Inferior parietal cortex (tissue), 1 donor: ENCODE data around the gene GNAL.
"Not testable (repeated sequence)": the region's sequence is repeated elsewhere in the genome, so short reads cannot be mapped to it uniquely, and the experiment has no call there.

Experiments
- DNase-seq: peaks from one replicate; pipeline ENCODE4 v3.0.0-alpha.2; 2016; ENCODE audit errors: extremely low spot score

GNAL gene

DNA sequence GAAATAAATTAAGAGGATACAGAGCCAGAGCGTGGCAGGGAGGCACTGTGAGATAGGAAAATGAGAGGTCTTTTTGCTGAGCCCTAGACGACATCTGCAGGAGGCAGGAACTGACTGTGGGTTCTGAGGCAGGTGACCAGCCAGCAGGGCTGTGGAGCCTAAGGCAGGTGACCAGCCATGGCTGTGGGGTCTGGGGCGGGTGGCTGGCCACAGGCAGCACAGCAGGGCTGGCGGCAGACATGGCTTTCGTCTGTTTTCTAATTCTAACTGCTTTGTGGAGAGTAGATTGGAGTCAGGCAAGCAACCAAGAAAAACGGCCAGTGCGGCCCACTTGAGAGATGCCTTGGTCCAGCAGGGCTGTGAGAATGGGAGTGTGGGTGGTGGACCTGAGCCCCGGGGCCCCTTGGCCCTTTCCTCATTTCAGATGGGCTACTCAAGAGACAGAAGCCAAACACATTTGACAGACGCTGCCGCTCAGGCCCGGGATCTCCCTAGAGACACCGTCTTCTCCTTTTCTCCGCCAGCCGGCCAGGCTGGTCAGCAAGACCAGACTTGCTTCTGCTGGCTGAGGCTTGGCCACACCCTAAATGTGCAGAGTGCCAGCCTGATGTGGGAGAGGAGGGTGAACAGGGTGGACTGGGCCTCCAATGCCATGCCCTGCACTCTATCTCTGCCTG is 19.7 kb upstream of the GNAL start:
- DNase-seq: no peak

DNA sequence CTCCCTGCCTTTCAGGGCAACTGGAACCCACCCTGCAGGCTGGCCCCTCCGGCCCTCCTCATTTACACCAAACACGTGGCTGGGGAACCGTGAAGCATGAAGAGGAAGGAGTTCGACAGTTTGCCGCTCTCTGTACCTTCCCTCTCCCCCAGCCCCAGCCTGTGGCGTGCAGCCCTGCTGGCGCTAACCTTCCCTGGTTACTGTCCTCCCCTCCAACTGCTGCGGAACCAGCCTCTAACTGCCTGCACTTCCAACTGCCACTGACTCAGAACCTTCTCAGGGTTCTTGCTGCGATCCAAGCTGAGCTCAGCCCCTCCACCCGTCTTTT is 19.2 kb upstream of the GNAL start:
- no peak for DNase-seq

DNA sequence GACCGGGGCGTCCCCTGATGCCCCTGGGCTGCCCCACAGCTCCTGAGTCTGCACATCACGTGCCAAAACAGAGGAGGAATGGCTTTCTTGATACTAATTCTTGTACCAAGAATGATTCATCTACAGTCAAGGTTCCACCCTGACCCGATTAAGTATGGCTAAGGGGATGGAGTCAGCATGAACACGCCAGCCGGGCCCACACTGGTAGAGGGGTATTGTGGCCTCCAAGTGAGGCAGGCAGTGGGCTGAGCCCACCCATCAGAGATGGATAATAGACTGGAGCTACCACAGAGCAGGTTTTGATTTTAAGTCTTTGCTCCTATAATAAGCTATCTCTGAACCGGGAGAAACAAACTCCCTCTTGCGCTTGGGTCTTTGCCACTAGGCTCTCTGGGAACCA is 17.9 kb upstream of the GNAL start:
- DNase-seq: no peak

DNA sequence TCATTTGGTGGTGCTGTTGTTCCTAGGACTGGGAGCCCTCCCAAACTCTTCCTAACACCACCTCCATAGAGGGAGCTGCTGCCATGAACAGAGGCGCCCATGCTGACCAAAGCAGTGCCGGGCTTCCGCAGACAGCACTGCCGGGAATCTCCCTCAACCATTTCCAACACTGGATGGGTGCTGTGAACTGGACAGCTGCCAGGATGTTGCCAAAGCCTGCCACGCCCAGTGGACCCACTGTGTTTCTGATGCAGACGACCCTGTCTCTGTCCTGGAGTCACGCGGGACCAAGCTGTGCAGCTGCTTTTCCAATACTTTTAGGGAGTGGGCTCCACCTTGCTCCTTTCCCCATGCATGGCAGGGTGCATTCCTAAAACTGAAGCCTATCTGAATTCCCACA is 16.9 kb upstream of the GNAL start:
- DNase-seq: no peak

DNA sequence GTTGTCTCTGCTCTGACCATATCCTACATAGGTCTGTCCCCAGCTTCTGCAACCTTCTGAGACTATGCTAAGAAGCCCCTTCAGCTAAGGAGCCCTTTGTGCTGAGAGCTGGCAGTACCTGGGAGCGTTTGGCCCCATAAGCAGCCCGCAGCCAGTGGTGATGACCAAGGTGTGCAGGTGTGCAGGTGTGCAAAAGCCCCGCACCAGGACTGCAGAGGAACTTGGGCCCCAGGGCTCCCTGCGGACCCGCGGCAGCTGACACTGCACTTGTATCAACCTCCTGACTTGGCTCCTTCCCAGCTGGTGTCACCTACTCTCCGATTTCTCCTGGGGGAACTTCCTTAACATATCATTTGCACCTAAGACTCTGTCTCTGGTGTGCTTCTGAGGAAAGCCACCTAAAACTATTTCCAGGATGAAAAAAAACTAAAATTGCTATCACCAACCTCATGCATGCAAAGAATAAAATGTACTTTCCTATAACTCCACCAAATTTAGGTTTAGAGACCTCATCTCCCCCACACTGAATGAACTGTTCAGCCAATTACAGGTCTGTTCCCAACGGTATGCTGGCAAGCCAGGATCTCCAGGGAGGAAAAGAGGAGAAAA is 16.1 kb upstream of the GNAL start:
- DNase-seq: no peak

DNA sequence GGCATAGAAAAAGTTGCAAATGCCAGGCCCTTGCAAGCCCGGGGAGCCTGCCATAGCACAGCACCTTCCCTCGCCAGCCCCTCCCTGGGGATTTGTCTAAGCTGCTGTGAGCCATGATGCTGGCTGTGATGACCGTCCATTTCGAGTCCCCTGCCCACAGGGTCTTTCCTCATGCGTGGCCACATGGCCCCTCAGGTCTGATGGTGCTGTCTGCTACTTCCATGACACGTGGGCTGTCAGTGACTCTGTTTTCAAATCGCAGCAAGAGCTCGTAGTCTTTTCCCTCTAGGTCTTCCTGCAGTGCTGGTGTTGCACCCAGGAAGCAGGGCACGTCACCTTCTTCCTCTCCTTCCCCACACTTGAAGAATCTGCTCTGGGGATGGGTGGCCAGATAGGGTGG is 15.5 kb upstream of the GNAL start:
- DNase-seq: no peak

DNA sequence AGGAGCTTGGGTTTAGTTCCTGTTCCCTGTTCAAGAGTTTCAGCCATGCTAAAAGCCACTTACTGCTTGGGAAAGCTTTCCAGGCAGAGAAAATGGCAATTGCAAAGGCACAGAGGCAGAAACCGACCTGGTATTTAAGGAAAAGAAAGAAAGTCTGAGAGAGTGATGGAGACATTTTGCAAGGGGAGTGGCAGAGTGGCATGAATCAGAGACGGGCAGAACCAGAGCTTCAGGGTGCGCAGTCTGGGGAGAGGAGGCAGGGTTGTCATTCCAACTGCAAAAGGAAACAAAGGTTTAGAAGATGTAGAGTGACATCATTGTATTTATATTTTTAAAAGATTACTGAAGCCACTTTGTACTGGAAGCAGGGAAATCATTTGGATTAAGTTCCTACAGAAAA is 14.9 kb upstream of the GNAL start:
- no peak for DNase-seq

DNA sequence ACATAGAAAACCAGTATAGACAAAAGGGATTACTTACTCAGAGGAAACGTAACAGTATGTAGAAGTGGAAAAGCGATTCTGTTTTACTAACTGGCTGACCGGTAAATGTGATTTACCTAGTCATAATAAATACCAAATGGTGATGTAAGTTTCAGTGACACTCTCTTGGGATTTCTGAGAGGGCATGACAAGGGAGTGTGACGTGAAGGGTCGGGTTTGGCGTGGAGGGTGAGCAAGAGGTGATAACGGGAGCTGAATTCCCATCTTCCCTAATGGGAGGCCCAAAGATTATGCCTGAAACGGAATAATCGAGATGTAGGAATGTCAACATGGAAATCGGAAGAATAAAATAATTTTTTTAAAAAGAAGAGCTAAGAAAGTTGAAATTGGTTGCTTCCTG is 12.7 kb upstream of the GNAL start:
- DNase-seq: no peak

DNA sequence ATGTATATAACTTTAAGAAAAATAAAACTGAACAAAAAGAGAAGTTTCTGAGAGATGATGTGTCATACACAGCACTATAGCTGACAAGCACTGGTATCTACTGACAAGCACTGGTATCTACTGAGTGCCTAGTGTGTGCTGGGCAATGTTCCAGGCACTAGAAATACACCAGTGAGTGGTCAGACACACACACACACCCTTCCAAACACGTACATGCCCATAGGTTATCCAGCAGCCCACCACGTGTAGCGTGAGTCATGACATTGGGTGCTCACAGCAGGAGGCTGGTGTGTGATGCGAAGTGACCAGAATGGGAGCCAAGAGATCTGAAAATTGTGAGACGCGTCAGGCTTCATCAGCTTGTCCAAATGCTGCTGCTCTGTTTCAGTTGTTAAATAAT is 12.2 kb upstream of the GNAL start:
- no peak for DNase-seq

DNA sequence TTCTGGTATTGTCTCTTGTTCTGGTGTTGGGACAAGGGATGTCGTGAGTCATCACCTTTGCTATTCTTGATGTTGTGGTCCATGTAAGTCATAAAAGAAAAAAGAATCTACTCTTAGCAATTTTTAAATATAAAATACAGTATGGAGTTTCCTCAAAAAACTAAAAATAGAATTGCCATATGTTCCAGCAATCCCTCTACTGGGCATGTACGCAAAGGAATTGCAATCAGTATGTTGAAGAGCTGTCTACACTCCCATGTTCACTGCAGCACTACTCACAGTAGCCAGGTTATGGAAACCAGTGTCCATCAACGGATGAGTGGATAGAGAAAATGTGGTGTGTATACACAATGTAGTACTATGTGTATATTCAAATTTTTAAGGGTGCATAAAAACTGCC is 10.9 kb upstream of the GNAL start:
- no peak for DNase-seq

DNA sequence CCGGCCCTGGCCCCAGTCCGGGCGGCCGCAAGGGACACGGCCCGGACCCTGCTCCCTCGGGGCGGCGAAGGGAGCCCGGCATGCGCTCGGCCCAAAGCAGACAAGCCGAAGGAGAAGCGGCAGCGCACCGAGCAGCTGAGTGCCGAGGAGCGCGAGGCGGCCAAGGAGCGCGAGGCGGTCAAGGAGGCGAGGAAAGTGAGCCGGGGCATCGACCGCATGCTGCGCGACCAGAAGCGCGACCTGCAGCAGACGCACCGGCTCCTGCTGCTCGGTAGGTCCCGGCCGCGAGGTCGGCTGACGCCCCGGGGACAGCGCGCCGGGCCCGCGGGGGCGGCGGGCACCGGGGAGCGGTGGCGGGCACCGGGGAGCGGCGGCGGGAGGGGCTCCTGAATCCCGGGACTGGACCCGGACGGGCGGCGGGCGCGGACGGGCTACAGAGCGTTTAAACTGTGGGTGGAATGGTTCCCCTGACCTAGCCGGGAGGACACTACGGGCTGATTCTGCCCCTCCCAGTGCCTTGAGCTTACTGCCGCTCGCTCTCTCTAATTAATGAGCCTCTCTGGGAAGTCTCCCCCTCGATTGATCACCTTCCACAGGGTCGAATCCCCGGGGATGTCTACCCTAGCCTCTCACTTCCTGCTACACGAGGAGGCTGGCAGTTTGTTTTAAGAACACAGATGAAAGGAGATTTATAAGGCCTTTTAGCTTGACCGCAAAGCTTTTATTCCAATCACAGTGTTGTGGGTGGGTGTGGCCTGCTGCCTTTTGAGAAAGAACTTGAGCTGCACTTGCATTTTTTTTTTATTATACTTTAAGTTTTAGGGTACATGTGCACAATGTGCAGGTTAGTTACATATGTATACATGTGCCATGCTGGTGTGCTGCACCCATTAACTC is 853 bp downstream of the GNAL start:
- DNase-seq: no peak

DNA sequence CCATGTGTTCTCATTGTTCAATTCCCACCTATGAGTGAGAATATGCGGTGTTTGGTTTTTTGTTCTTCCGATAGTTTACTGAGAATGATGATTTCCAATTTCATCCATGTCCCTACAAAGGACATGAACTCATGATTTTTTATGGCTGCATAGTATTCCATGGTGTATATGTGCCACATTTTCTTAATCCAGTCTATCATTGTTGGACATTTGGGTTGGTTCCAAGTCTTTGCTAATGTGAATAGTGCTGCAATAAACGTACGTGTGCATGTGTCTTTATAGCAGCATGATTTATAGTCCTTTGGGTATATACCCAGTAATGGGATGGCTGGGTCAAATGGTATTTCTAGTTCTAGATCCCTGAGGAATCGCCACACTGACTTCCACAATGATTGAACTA is 1.6 kb downstream of the GNAL start:
- DNase-seq: not testable (repeated sequence)

DNA sequence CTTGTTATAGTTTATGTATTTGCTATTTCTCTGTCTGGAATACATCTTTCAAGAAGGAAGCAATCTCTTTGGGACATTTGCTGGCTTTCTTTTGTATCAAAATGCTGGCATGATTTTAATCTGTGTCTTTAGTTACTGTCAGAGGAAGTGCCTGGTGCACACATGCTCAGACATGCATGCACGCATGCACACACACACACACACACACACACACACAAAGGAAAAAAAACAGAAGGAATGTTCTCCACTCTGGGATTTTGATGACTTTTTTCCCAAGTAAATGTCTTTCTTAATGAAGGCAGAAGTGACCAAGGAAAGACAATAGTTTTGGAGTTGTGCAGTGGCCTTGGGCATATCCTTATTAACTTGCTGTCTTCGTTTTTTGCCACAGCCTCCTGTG is 6.7 kb downstream of the GNAL start:
- DNase-seq: no peak

DNA sequence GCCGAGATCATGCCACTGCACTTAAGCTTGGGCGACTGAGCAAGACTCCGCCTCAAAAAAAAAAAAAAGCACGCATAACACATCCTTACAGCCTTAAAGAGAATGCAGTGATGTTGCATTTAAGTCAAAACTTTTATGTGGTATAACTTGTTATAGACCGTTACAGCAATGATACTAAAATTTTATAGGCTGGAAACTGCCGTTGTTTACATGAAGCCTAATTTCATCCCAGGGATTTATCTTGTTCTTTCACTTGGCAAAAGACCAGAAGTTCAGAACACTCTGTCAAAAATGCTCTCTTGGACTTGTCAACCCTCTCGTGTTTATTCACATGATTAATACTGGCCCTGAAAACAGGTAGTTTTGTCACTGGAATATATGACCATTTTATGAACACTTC is 7.4 kb downstream of the GNAL start:
- no peak for DNase-seq

DNA sequence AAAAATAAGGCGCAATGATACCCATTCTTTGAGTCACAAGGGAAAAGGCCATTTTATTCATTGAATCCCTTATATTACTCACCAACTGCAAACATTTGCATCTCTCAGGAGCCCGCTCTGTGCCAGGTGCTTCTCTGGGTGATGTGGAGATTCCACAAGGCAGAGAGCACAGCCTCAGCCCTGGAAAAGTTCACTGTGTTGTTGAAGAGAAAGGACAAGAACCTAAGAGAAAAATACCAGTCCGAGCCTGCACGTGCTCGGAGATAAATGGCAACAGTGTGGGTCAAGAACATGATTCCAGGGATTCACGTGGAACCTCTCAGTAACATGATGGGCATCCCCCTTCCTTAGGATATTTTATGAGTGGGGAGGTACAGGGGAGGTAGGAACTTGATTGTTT is 11.8 kb downstream of the GNAL start:
- DNase-seq: no peak

DNA sequence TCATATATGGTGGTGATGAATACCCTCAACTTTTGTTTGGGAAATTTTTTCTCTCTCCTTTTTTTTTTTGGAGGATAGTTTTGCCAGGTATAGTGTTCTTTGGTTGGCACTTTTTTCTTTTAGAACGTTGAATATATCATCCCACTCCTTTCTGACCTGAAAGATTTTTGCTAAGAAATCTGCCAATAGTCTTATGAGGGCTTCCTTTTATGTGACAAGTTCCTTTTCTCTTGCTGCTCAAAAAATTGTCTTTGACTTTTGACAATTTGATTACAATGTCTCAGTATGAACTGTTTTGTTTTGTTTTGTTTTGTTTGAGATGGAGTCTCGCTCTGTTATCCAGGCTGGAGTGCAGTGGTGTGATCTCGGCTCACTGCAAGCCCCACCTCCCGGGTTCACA is 21.5 kb downstream of the GNAL start:
- DNase-seq: no peak

DNA sequence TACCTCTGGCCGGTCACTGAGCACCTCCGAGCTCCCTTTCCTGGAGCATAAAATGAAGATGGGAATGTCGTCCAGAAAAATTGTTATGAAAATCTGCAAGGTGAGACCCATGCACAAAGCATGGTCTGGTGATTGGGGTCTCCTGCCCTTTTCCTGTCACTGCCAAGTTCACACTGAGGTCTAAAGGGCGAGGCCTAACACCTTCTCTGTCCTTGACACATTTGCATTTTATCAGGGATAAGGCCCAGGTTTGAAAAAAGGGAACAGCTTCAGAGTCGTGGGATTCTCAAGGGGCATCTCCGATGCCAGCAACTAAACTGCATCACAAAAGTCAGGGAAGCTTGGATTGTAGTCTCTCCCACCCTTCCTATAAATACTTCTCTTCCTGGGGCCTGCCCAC is 24.7 kb downstream of the GNAL start:
- DNase-seq: no peak

DNA sequence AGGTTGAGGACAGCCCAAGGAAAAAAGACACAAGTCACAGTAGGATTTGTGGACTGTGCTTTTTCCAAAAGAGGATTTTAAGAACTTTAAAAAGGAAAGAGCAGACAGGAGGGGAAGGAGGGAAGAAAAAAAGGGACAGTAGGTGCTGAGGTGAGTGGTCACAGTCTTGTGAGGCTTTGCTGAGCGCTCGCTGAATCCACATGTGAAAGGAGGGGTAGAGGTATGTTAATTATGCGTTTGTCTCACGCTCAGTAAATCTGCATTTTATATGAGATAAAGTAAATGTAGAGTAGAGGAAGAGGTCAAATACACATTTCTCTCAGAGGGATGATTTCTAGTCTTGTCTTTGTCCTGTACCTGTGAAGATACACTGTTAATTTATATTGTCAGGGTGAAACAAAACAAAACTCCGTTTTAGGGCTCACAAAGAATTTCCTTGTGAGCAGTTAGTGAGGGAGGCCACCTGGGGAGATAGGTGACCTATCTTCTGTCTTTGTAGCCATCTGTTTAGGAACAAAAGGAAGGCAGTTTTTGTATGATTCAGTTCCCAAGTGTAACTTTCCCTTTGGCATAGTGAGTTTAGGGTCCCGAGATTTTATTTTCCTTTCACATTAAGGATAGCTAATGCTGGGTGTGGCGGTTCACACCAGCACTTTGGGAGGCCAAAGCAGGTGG is 25.3 kb downstream of the GNAL start:
- DNase-seq: no peak

DNA sequence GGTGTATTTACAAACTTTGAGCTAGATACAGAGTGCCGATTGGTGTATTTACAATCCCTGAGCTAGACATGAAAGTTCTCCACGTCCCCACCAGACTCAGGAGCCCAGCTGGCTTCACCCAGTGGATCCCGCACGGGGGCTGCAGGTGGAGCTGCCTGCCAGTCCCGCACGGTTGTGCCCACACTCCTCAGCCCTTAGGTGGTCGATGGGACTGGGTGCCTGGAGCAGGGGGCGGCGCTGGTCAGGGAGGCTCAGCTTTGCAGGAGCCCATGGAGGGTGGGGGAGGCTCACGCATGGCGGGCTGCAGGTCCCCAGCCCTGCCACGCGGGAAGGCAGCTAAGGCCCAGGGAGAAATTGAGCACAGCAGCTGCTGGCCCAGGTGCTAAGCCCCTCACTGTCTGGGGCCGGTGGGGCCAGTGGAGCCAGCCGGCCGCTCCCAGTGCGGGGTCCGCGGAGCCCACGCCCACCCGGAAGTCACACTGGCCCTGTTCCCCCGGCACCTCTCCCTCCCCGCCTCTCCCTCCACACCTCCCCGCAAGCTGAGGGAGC is 27.8 kb downstream of the GNAL start:
- not testable (repeated sequence) for DNase-seq

DNA sequence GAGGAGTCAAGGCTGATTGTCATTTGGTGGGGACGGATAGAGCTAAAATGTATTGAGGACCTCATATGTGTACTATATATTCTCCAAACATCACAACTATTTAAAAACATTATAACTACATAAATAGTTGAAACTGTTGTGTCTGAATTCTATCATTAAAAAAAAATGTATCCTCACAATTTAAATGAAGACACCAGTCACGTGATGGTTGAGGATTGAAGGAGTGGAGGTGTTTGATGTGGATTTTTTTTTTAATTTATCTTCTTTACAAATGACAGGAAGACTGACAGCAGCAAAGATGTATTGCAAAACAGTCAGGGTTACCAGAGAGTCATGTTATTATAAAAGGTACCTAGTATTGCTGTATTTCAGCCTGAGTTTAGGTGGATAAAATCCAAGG is 30.0 kb downstream of the GNAL start:
- no peak for DNase-seq

DNA sequence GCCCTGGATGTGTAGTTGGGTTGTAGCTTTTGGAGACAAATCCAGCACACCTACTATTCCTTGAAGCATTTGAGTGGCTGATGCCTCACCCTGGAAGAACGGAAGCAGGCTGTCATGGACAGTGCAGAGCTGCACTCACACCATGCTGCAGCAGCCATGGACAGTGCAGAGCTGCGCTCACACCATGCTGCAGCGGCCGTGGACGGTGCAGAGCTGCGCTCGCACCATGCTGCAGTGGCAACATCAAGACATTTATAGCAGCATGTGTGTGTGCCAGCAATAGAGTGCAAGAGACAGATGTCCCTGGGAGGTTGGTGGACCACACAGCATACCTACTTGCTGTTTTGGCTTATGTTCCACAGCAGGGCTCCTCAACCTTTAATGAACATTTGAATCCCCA is 30.6 kb downstream of the GNAL start:
- DNase-seq: no peak

DNA sequence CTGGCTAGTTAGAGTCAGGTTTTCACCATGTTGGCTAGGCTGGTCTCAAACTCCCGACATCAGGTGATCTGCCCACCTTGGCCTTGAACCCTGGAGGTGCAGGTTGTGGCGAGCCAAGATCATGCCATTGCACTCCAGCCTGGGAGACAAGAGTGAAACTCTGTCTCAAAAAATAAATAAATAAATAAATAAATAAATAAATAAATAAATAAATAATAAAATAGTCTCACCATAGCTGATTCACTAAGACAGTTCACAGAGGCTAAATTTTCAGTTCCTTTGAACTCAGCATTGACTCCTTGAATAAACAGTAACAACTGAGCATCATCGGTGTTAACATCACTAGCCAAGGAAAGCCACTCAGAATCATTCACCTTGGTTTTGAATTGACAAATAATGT is 32.7 kb downstream of the GNAL start:
- no peak for DNase-seq
